GM12878 (cell line): ENCODE data around the gene NT5DC3.

ENCODE experiments used
- ASH2L ChIP-seq: fragments of 300-600, 200-600 bp; sonication (generic); IDR thresholded peaks from 2 replicates; pipeline ENCODE4 v1.6.1; 2017; ENCODE audit warnings: low read depth, mild to moderate bottlenecking, borderline replicate concordance
- ATF3 ChIP-seq: IDR thresholded peaks from 2 replicates; pipeline ENCODE4 v1.6.1; 2011; ENCODE audit warnings: low read depth, mild to moderate bottlenecking, low read length, moderate library complexity, borderline replicate concordance; ENCODE audit errors: extremely low read depth
- CTCF ChIP-seq, 3 experiments: IDR thresholded peaks in 2 of 3; conservative IDR thresholded peaks in 1 of 3; 2 replicates each; pipeline ENCODE4 v1.5.1; 2011; ENCODE audit warnings: low read depth in 3 of 3, low read length in 3 of 3, mild to moderate bottlenecking in 3 of 3, control low read depth in 2 of 3, moderate library complexity in 2 of 3, inconsistent platforms in 1 of 3, mixed read lengths in 1 of 3; ENCODE audit not compliant: control insufficient read depth in 2 of 3, insufficient read depth in 1 of 3; ENCODE audit errors: extremely low read depth in 1 of 3
- GABPA ChIP-seq: IDR thresholded peaks from 2 replicates; pipeline ENCODE4 v1.6.1; 2014; ENCODE audit warnings: antibody characterized with exemption, low read depth, mild to moderate bottlenecking, inconsistent platforms
- HCFC1 ChIP-seq: fragments of 150-350 bp; IDR thresholded peaks from 2 replicates; pipeline ENCODE4 v1.6.1; 2014; ENCODE audit warnings: low read length
- NFXL1 ChIP-seq: fragments of 450-650 bp; IDR thresholded peaks from 2 replicates; pipeline ENCODE4 v1.6.1; 2017; ENCODE audit warnings: antibody characterized with exemption, mild to moderate bottlenecking, borderline replicate concordance
- SRF ChIP-seq, 2 experiments: IDR thresholded peaks; 2 replicates each; pipeline ENCODE4 v1.6.1; 2011; ENCODE audit warnings: low read depth in 2 of 2, low read length in 2 of 2, mild to moderate bottlenecking in 1 of 2, moderate library complexity in 1 of 2
- ZBTB33 ChIP-seq: fragments of 450-650 bp; IDR thresholded peaks from 2 replicates; pipeline ENCODE4 v1.6.1; 2017; ENCODE audit warnings: mild to moderate bottlenecking
- ZNF274 ChIP-seq: IDR thresholded peaks from one replicate; pipeline ENCODE4 v1.8.0; 2011; ENCODE audit not compliant: insufficient read length, insufficient read depth

GRCh38 chr12:103780093-103780440, 61.0 kb downstream of the NT5DC3 start:
- no peak for TF ChIP-seq CTCF (IDR thresholded peaks at IDR 0.05 in 2 of 3, conservative IDR thresholded peaks at IDR 0.05 in 1 of 3; ENCODE audit: control insufficient read depth in 2 of 3, extremely low read depth in 1 of 3, insufficient read depth in 1 of 3, low read depth in 3 of 3, low read length in 3 of 3)
- no peak for TF ChIP-seq HCFC1
- no peak for TF ChIP-seq ASH2L
- TF ChIP-seq SRF (IDR thresholded peaks at IDR 0.05; ENCODE audit: low read depth in 2 of 2, low read length in 2 of 2) = no peak
- TF ChIP-seq GABPA = no peak
- TF ChIP-seq NFXL1 = no peak
- TF ChIP-seq ATF3 = no peak
- no peak for TF ChIP-seq ZBTB33
- no peak for TF ChIP-seq ZNF274
